Mesodermal cell (in vitro differentiated cells): Measurements from ENCODE around the gene FBXO42.
"Not testable (repeated sequence)": the region's sequence is repeated elsewhere in the genome, so short reads cannot be mapped to it uniquely, and the experiment has no call there.

ENCODE experiments used
- H3K27ac ChIP-seq: 2 replicates; pipeline ENCODE4 v1.7.0; 2013; ENCODE audit warnings: mild to moderate bottlenecking, low read depth, low read length, moderate library complexity; ENCODE audit not compliant: severe bottlenecking
- H3K36me3 ChIP-seq: 2 replicates; pipeline ENCODE4 v1.7.1; 2013; ENCODE audit warnings: mild to moderate bottlenecking, low read length, moderate library complexity; ENCODE audit not compliant: control insufficient read depth, insufficient read depth
- H3K4me1 ChIP-seq: one replicate; pipeline ENCODE4 v1.7.1; 2013; ENCODE audit warnings: mild to moderate bottlenecking, low read length; ENCODE audit not compliant: insufficient read depth, control insufficient read depth, poor library complexity, severe bottlenecking
- H3K4me3 ChIP-seq: 2 replicates; pipeline ENCODE4 v1.7.0; 2013; ENCODE audit warnings: low read length, control low read depth, mild to moderate bottlenecking; ENCODE audit not compliant: insufficient read depth, poor library complexity, severe bottlenecking; ENCODE audit errors: extremely low read depth
- H3K9me3 ChIP-seq: 2 replicates; pipeline ENCODE4 v1.7.1; 2013; ENCODE audit warnings: mild to moderate bottlenecking, low read length, moderate library complexity; ENCODE audit not compliant: control insufficient read depth
- WGBS, 2 experiments: methylation state at CpG; one replicate each; pipeline ENCODE4 v1.1.5; 2013; ENCODE audit warnings: missing lambda C conversion rate in 2 of 2; ENCODE audit not compliant: insufficient coverage in 2 of 2; 5-methylcytosine and 5-hydroxymethylcytosine counted together

Gene FBXO42

DNA sequence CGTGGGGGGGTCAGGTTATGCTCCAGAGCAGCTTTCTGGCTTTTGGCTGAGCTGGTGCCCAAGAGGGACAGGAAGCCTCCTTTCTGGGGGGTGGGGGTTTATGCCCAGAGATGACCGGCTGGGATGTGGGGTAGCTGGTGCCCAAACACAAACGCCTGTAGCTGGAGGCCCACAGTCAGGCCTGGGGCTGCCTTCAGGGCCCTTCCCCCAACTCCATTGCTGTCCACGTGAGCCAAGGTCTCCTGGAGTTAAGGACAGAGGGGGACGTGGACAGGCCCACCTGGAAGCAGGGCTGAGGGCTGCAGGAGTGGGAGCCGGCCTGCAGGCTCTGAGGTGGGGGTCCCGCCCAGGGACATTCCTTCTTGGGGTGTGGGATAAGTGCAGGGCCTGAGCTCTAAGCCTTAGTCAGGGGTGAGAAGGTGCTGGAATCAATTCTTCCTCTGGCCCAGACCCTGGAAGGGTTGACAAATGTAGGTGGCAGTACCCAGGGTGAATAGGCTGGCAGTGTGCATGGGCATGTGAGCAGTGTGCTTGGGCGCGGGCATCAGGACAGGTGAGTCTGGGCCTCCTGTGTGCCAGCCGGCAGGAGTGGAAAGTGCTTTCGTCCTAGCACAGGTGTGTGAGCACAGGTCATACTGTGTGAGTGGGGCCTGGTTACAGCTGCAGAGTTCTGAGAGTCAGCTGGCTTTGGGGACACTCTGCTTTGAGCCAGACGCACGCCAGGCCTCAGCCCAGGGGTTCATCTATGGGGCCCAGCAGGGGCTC lies 122.1 kb downstream of the FBXO42 start:
- Histone ChIP-seq H3K27ac (no peak overlapping the region), H3K9me3 (peaks cover 5% of the 10 kb centered on the region), H3K4me3 (no peak overlapping the region), H3K4me1 (peaks cover 8% of the 10 kb centered on the region), H3K36me3 (no peaks in the 10 kb centered on the region)
- 92 to 93% methylated on average over 8 to 10 of the region's 13 CpGs for WGBS, 2 experiments

GRCh38 chr1:16226490-16227179 lies 125.6 kb downstream of the FBXO42 start:
- Histone ChIP-seq H3K36me3 (no peaks in the 10 kb centered on the region), H3K4me1 (peaks cover 8% of the 10 kb centered on the region), H3K9me3 (peaks cover 5% of the 10 kb centered on the region), H3K27ac (no peak overlapping the region), H3K4me3 (peak overlapping the region; percentile 28)
- WGBS, 2 experiments = 9% methylated on average over 20 to 37 of the region's 46 CpGs

GRCh38 chr1:16226129-16226489 lies 126.2 kb downstream of the FBXO42 start:
- H3K36me3 ChIP-seq = no peaks in the 10 kb centered on the region
- peaks cover 5% of the 10 kb centered on the region for H3K9me3 ChIP-seq
- peaks cover 8% of the 10 kb centered on the region for H3K4me1 ChIP-seq
- 81 to 83% methylated on average over 3 of the region's 7 CpGs for WGBS, 2 experiments
- H3K4me3 ChIP-seq = no peak overlapping the region
- H3K27ac ChIP-seq = no peak overlapping the region

DNA sequence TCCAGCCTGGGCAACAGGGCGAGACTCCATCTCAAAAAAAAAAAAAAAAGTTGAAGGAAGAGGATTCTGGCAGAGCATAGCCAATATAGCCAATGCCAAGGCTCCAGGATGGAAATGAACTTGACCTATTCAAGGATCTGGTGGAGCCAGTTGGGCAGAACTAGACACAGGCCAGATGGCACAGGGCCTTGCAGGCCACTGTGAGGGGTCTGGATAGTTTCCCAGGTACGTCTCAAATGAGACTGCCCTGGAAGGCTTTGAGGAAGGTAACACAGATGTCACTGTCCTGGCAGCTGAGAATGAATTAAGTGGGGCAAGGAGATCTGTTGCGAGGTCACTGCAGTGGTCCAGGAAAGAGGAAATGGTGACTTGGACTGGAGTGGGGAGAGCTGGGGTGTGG lies 127.8 kb downstream of the FBXO42 start:
- no peaks in the 10 kb centered on the region for H3K36me3 ChIP-seq
- no peak overlapping the region for H3K4me3 ChIP-seq
- 88 to 92% methylated on average over 2 to 3 of the region's 3 CpGs for WGBS, 2 experiments

GRCh38 chr1:16222716-16223115 lies 129.6 kb downstream of the FBXO42 start:
- WGBS, 2 experiments = 87 to 92% methylated on average over 9 of the region's 14 CpGs
- H3K4me3 ChIP-seq, H3K27ac ChIP-seq, H3K9me3 ChIP-seq, H3K36me3 ChIP-seq, H3K4me1 ChIP-seq: not testable (repeated sequence)

More for the DNA sequence above, 127.8 kb downstream of the FBXO42 start:
- Histone ChIP-seq H3K4me1 (peaks cover 8% of the 10 kb centered on the region), H3K27ac (no peak overlapping the region), H3K9me3 (peaks cover 5% of the 10 kb centered on the region)

DNA sequence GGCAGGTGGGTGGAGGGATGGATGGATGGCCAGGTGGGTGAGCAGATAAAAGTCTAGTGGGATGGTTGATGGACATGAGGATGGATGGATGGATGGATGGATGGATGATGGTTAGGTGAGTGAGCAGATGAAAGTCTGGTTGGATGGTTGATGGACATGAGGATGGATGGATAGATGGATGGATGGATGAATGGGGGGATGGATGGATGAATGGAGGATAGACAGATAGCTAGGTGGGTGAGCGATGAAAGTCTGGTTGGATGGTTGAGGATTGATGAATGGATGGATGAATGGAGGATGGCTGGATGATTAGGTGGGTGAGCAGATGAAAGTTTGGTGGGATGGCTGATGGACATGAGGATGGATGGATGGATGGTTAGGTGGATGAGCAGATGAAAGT lies 130.8 kb downstream of the FBXO42 start:
- 93 to 97% methylated on average over 1 of the region's 1 CpG for WGBS, 2 experiments

DNA sequence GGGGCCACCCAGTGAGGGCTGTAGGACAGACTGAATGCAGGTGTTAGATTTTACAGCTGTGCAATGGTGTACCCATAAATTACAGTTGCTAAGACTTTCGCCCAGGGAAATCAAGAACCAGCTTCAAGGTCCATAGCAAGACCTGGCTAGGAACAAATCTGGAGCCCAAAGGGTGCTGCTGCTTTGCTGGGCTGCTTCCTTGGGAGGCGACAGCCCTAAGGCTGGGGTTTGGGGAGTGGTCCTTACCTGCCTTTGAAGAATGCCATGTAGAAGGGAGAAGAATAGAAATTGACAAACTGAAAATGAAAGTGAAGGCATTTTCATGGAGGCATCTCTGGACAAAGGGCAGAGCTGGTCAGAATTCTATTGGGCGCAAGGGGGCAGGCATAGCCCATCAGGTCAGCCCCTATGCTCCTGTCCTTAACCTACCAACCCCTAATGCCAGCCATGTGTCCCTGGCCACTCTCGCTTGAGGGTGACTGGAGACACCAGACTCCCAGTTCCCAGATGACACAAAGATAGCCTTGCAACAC lies 132.2 kb downstream of the FBXO42 start:
- H3K36me3 ChIP-seq = no peaks in the 10 kb centered on the region
- 92 to 100% methylated on average over 3 of the region's 4 CpGs for WGBS, 2 experiments

More for the DNA sequence above, 130.8 kb downstream of the FBXO42 start:
- Histone ChIP-seq H3K4me1 (peaks cover 3% of the 10 kb centered on the region), H3K9me3 (peaks cover 5% of the 10 kb centered on the region), H3K27ac (no peak overlapping the region), H3K36me3 (no peaks in the 10 kb centered on the region), H3K4me3 (no peak overlapping the region)

DNA sequence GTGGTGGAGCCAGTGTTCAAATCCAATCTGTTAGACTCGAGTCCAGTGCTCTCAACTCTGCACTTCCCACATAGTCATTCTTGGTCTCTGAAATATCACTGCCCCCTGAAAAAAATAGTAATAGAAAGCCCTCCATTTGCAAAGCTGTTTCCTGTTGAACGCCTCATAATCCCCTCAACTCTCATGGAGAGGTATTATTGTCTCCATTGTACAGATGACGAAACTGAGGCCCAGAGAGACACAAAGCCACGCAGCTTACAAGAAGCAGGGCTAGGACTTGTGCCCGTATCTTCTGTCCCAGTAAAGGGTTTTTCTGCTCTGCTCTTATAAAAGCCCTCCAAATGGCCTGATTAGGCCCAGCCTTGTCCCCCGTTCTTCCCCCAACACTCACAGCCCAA lies 133.6 kb downstream of the FBXO42 start:
- WGBS, 2 experiments = 90 to 100% methylated on average over 3 to 4 of the region's 6 CpGs
- H3K27ac ChIP-seq = no peak overlapping the region

More for the DNA sequence above, 132.2 kb downstream of the FBXO42 start:
- Histone ChIP-seq H3K9me3 (no peaks in the 10 kb centered on the region), H3K4me1 (no peaks in the 10 kb centered on the region), H3K4me3 (no peak overlapping the region), H3K27ac (no peak overlapping the region)

GRCh38 chr1:16218014-16218673 lies 134.1 kb downstream of the FBXO42 start:
- Histone ChIP-seq H3K36me3 (no peaks in the 10 kb centered on the region), H3K4me3 (no peak overlapping the region), H3K4me1 (no peaks in the 10 kb centered on the region), H3K27ac (no peak overlapping the region), H3K9me3 (no peaks in the 10 kb centered on the region)
- WGBS, 2 experiments = 88 to 92% methylated on average over 12 of the region's 12 CpGs

More for the DNA sequence above, 133.6 kb downstream of the FBXO42 start:
- Histone ChIP-seq H3K4me1 (no peaks in the 10 kb centered on the region), H3K4me3 (no peak overlapping the region), H3K36me3 (no peaks in the 10 kb centered on the region), H3K9me3 (no peaks in the 10 kb centered on the region)

DNA sequence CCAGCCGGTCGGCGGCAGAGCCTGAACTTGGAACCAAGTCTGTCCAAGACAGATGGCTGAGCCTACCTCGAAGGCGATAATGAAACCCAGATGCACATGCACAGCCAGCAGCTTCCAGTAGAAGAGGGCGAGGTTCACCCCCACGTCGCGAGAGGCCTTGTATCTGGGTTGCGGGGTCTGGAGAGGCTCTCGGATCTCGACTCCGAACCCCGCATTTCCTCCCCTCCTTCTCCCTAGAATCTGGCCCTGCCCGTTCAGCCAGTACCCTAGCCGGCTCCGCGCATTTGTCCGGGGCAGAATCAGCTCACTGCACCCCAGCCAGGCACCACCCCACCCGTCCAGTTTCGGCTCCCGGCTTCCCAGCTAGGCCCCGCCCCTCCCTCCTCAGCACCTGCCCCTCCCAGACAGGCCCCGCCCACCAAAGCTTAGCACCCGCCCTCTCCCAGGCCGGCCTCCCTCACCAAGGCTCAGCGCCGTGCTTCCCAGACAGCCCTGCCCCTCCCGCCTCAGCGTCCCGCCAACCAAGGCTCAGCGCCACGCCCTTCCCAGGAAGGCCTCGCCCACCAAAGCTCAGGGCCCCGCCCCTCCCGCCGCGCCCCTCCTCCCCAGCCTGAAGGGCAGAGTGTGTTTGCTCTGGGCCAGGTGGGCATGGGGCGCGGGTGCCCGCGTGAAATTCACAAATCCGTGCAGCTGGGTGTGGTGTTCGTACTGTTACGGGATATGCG lies 135.1 kb downstream of the FBXO42 start:
- H3K27ac ChIP-seq = no peak overlapping the region
- WGBS, 2 experiments = 8 to 10% methylated on average over 28 to 35 of the region's 46 CpGs
- H3K9me3 ChIP-seq = no peaks in the 10 kb centered on the region
- H3K4me3 ChIP-seq = peak overlapping the region; percentile 33
- no peaks in the 10 kb centered on the region for H3K4me1 ChIP-seq
- H3K36me3 ChIP-seq = no peaks in the 10 kb centered on the region
